HepG2 (cell line): ENCODE measurements around the gene PSMG3. TPM values are rescaled to one million over a fixed set of nuclear protein-coding genes. Genes with fewer than 3 reads are reported as not detected.

Source experiments
- ATF7 ChIP-seq, 2 experiments: fragments of 450-650 bp in 1 of 2; sonication (generic) in 1 of 2; formaldehyde crosslinking in 1 of 2; IDR thresholded peaks; 2 replicates each; pipeline versions ENCODE4 v1.4.0 to v1.6.1; 2016 to 2020; ENCODE audit warnings: antibody characterized with exemption in 1 of 2, mild to moderate bottlenecking in 1 of 2, missing genetic modification reagents in 1 of 2
- BHLHE40 ChIP-seq: IDR thresholded peaks from 2 replicates; pipeline ENCODE4 v1.6.1; 2011; ENCODE audit warnings: low read length, improper control_type of control experiment
- CHCHD3 ChIP-seq: sonication (generic); formaldehyde crosslinking; IDR thresholded peaks from 2 replicates; pipeline ENCODE4 v1.8.0; 2022; ENCODE audit warnings: mild to moderate bottlenecking, missing genetic modification reagents, moderate library complexity
- ELF1 ChIP-seq: sonication (generic); formaldehyde crosslinking; IDR thresholded peaks from 2 replicates; pipeline ENCODE4 v1.4.0; 2020; ENCODE audit warnings: missing genetic modification reagents
- LCORL ChIP-seq, 2 experiments: fragments of 450-650 bp in 1 of 2; sonication (generic) in 1 of 2; formaldehyde crosslinking in 1 of 2; IDR thresholded peaks; 2 replicates each; pipeline versions ENCODE4 v1.5.0 to v1.6.1; 2017 to 2020; ENCODE audit warnings: antibody characterized with exemption in 1 of 2, missing genetic modification reagents in 1 of 2
- NAIF1 ChIP-seq: sonication (generic); formaldehyde crosslinking; IDR thresholded peaks from 2 replicates; pipeline ENCODE4 v1.5.0; 2020; ENCODE audit warnings: mild to moderate bottlenecking, missing genetic modification reagents, borderline replicate concordance
- NCOR1 ChIP-seq: fragments of 200-600 bp; sonication (generic); IDR thresholded peaks from 2 replicates; pipeline ENCODE4 v1.7.0; 2017; ENCODE audit warnings: antibody characterized with exemption, low read length, borderline replicate concordance
- NFATC3 ChIP-seq: sonication (generic); formaldehyde crosslinking; IDR thresholded peaks from 2 replicates; pipeline ENCODE4 v1.5.1; 2020; ENCODE audit warnings: mild to moderate bottlenecking, missing genetic modification reagents
- PAF1 ChIP-seq: IDR thresholded peaks from 2 replicates; pipeline ENCODE4 v1.6.1; 2016; ENCODE audit warnings: missing genetic modification reagents, missing compliant biosample characterization
- PHF8 ChIP-seq: sonication (generic); formaldehyde crosslinking; IDR thresholded peaks from 2 replicates; pipeline ENCODE4 v1.5.0; 2020; ENCODE audit warnings: missing genetic modification reagents
- SCMH1 ChIP-seq: sonication (generic); formaldehyde crosslinking; IDR thresholded peaks from 2 replicates; pipeline ENCODE4 v1.9.0; 2021; ENCODE audit warnings: missing genetic modification reagents, mild to moderate bottlenecking, borderline replicate concordance
- SMAD3 ChIP-seq: sonication (generic); formaldehyde crosslinking; IDR thresholded peaks from 2 replicates; pipeline ENCODE4 v1.4.0; 2020; ENCODE audit warnings: missing genetic modification reagents
- TCF12 ChIP-seq, 2 experiments: fragments of 450-650 bp in 1 of 2; sonication (generic) in 1 of 2; formaldehyde crosslinking in 1 of 2; IDR thresholded peaks; 2 replicates each; pipeline versions ENCODE4 v1.6.1 to v1.8.0; 2017 to 2022; ENCODE audit warnings: antibody characterized with exemption in 1 of 2, mild to moderate bottlenecking in 1 of 2, missing genetic modification reagents in 1 of 2, moderate library complexity in 1 of 2
- XRCC5 ChIP-seq: fragments of 200-400 bp; formaldehyde crosslinking; optimal IDR thresholded peaks from 2 replicates; pipeline ENCODE3; 2017; ENCODE audit warnings: mild to moderate bottlenecking, low read length
- ZNF136 ChIP-seq: sonication (generic); formaldehyde crosslinking; IDR thresholded peaks from 2 replicates; pipeline ENCODE4 v1.8.1; 2022; ENCODE audit warnings: low read depth, mild to moderate bottlenecking, moderate library complexity, missing genetic modification reagents
- ZNF468 ChIP-seq: sonication (generic); formaldehyde crosslinking; IDR thresholded peaks from 2 replicates; pipeline ENCODE4 v1.8.0; 2022; ENCODE audit warnings: mild to moderate bottlenecking, moderate library complexity, missing genetic modification reagents
- ZNF672 ChIP-seq: sonication (generic); formaldehyde crosslinking; IDR thresholded peaks from 2 replicates; pipeline ENCODE4 v1.8.1; 2022; ENCODE audit warnings: missing genetic modification reagents
- ZNF772 ChIP-seq: sonication (generic); formaldehyde crosslinking; IDR thresholded peaks from 2 replicates; pipeline ENCODE4 v1.5.0; 2020; ENCODE audit warnings: mild to moderate bottlenecking, missing genetic modification reagents
- ZNF816 ChIP-seq: sonication (generic); formaldehyde crosslinking; IDR thresholded peaks from 2 replicates; pipeline ENCODE4 v1.8.0; 2022; ENCODE audit warnings: missing genetic modification reagents, mild to moderate bottlenecking, borderline replicate concordance
- ZSCAN12 ChIP-seq: sonication (generic); formaldehyde crosslinking; IDR thresholded peaks from 2 replicates; pipeline ENCODE4 v1.9.0; 2021; ENCODE audit warnings: mild to moderate bottlenecking, missing genetic modification reagents
- polyA plus RNA-seq, 8 experiments: library from polyadenylated mRNA; depleted of rRNA in 3 of 8; stranded (reverse) in 7 of 8; unstranded in 1 of 8; fragments of >200 nt; fragmentation: Illumina TruSeq in 4 of 8; extraction: Trizol in 4 of 8; gene quantifications; 2 replicates each; pipeline versions ENCODE4 v1.2.1 to v1.2.3, GENCODE V29; 2011 to 2016; ENCODE audit warnings: low read depth in 4 of 8, missing spikeins in 1 of 8, mixed read lengths in 1 of 8; ENCODE audit not compliant: insufficient read depth in 1 of 8
- total RNA-seq, 5 experiments: library from RNA; depleted of rRNA; stranded (reverse); fragments of >200 nt; fragmentation: Illumina TruSeq; extraction: Trizol; gene quantifications; 2 replicates each; pipeline ENCODE4 v1.2.3, GENCODE V29; 2016; ENCODE audit warnings: low read depth in 1 of 5
- TF ChIP-seq, protein P1 (sequence below): sonication (generic); formaldehyde crosslinking; conservative IDR thresholded peaks from 2 replicates; pipeline ENCODE4 v1.8.1; 2023; ENCODE audit warnings: missing genetic modification reagents
- TF ChIP-seq, protein P2 (sequence below): sonication (generic); formaldehyde crosslinking; IDR thresholded peaks from 2 replicates; pipeline ENCODE4 v1.8.1; 2023; ENCODE audit warnings: mild to moderate bottlenecking, missing genetic modification reagents, borderline replicate concordance
- TF ChIP-seq, protein P3 (sequence below): sonication (generic); formaldehyde crosslinking; IDR thresholded peaks from 2 replicates; pipeline ENCODE4 v1.5.1; 2020; ENCODE audit warnings: missing genetic modification reagents, mild to moderate bottlenecking, borderline replicate concordance
- TF ChIP-seq, protein P4 (sequence below): sonication (generic); formaldehyde crosslinking; IDR thresholded peaks from 2 replicates; pipeline ENCODE4 v1.5.1; 2020; ENCODE audit warnings: mild to moderate bottlenecking, moderate library complexity, missing genetic modification reagents

PSMG3 gene
- total and polyA plus RNA-seq, 2 of the 13 experiments (the other 11 are each of a cell fraction or from before 2014, with no cell fraction given), result 29.6 to 48.4 TPM

DNA sequence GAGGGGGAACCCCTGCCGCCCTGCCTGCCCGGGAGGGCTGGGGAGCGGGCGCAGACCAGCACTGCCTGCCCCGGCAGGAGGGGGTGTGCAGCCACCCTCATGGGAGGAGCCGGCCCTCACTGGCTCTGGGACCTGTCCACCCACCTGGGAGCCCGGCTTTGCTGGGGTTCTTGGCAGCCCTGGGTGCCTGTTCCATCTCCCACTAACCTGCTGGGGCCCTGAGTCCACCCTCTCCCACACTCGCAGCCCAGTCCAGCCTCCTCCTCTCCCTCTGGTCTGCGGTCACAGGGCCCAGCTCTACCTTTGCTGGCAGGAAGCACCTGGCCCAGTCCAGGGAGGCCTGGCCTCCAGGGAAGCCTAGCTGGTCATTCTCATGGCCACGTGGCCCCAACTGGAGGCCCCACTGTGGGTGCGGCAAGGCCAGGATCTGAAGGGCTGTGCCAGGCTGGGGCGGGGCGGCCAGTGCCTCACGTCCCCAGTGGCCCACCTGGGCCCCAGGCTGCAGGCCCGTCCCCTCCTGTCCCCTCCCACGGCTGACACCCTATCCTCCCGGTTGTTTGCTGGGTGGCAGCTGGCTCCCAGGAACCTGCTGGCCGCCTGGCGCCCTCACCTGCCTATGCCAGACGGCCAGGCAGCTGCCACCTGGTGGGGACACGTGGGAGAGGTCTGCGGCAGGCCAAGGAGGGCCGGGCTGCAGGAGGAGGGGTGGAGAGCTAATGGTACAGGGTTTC lies 13.9 kb downstream of the PSMG3 start, which contains the start of gene TMEM184A (continued):
- TF ChIP-seq ZNF816 (CRISPR knock-in tag), result no peak; the same call in 1 of the 2 replicates
- TF ChIP-seq ZSCAN12 (CRISPR knock-in tag), result peak; percentile 83
- no peak for TF ChIP-seq PAF1 (CRISPR knock-in tag)
- TF ChIP-seq NFATC3 (CRISPR knock-in tag), result no peak
- TF ChIP-seq ZNF468, result no peak
- TF ChIP-seq ELF1 (CRISPR knock-in tag), result peak; percentile 63
- TF ChIP-seq, protein P1, sequence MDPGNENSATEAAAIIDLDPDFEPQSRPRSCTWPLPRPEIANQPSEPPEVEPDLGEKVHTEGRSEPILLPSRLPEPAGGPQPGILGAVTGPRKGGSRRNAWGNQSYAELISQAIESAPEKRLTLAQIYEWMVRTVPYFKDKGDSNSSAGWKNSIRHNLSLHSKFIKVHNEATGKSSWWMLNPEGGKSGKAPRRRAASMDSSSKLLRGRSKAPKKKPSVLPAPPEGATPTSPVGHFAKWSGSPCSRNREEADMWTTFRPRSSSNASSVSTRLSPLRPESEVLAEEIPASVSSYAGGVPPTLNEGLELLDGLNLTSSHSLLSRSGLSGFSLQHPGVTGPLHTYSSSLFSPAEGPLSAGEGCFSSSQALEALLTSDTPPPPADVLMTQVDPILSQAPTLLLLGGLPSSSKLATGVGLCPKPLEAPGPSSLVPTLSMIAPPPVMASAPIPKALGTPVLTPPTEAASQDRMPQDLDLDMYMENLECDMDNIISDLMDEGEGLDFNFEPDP (CRISPR knock-in tag), result no peak
- peak; percentile 76; the same call in 1 of the 2 replicates for TF ChIP-seq ZNF772 (CRISPR knock-in tag)
- TF ChIP-seq NAIF1 (CRISPR knock-in tag), result no peak
- no peak for TF ChIP-seq ATF7 (IDR thresholded peaks at IDR 0.05)
- no peak for TF ChIP-seq ATF7 (CRISPR knock-in tag; IDR thresholded peaks at IDR 0.05)
- TF ChIP-seq, protein P2, sequence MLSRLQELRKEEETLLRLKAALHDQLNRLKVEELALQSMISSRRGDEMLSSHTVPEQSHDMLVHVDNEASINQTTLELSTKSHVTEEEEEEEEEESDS, result no peak
- no peak for TF ChIP-seq ZNF136 (CRISPR knock-in tag)
- no peak for TF ChIP-seq LCORL (IDR thresholded peaks at IDR 0.05)
- peak; percentile 51 for TF ChIP-seq LCORL (CRISPR knock-in tag; IDR thresholded peaks at IDR 0.05)
- TF ChIP-seq SCMH1 (CRISPR knock-in tag), result no peak
- no peak for TF ChIP-seq CHCHD3 (CRISPR knock-in tag)
- peak; percentile 82 for TF ChIP-seq XRCC5
- TF ChIP-seq, protein P3, sequence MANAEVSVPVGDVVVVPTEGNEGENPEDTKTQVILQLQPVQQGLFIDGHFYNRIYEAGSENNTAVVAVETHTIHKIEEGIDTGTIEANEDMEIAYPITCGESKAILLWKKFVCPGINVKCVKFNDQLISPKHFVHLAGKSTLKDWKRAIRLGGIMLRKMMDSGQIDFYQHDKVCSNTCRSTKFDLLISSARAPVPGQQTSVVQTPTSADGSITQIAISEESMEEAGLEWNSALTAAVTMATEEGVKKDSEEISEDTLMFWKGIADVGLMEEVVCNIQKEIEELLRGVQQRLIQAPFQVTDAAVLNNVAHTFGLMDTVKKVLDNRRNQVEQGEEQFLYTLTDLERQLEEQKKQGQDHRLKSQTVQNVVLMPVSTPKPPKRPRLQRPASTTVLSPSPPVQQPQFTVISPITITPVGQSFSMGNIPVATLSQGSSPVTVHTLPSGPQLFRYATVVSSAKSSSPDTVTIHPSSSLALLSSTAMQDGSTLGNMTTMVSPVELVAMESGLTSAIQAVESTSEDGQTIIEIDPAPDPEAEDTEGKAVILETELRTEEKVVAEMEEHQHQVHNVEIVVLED, result peak; percentile 52
- no peak for TF ChIP-seq NCOR1
- peak; percentile 56; the same call in 1 of the 2 replicates for TF ChIP-seq SMAD3
- TF ChIP-seq, protein P4, sequence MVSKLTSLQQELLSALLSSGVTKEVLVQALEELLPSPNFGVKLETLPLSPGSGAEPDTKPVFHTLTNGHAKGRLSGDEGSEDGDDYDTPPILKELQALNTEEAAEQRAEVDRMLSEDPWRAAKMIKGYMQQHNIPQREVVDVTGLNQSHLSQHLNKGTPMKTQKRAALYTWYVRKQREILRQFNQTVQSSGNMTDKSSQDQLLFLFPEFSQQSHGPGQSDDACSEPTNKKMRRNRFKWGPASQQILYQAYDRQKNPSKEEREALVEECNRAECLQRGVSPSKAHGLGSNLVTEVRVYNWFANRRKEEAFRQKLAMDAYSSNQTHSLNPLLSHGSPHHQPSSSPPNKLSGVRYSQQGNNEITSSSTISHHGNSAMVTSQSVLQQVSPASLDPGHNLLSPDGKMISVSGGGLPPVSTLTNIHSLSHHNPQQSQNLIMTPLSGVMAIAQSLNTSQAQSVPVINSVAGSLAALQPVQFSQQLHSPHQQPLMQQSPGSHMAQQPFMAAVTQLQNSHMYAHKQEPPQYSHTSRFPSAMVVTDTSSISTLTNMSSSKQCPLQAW (CRISPR knock-in tag), result peak; percentile 95
- peak; percentile 81 for TF ChIP-seq PHF8
- TF ChIP-seq BHLHE40, result peak; percentile 23; the same call in 1 of the 2 replicates
- no peak for TF ChIP-seq ZNF672 (CRISPR knock-in tag)
- TF ChIP-seq TCF12 (IDR thresholded peaks at IDR 0.05), result no peak
- peak; percentile 64; the same call in 1 of the 2 replicates for TF ChIP-seq TCF12 (CRISPR knock-in tag; IDR thresholded peaks at IDR 0.05)
